GM12874 (cell line): ENCODE measurements around the gene TCF4.

Source experiments
- CTCF ChIP-seq: IDR thresholded peaks from 2 replicates; pipeline ENCODE4 v1.5.1; 2011; ENCODE audit warnings: low read depth, mild to moderate bottlenecking, control low read depth, low read length, moderate library complexity; ENCODE audit not compliant: insufficient read depth

Gene TCF4

GRCh38 chr18:55243255-55243654 lies 344.7 kb downstream of the TCF4 start:
- TF ChIP-seq CTCF = no peak

GRCh38 chr18:55240978-55241377 lies 347.0 kb downstream of the TCF4 start:
- TF ChIP-seq CTCF = no peak

GRCh38 chr18:55239740-55240139 lies 348.3 kb downstream of the TCF4 start:
- TF ChIP-seq CTCF = no peak

- no peak for TF ChIP-seq CTCF
Measured at GRCh38 chr18:55237660-55238059, 350.3 kb downstream of the TCF4 start.

GRCh38 chr18:55236150-55236931 lies 351.7 kb downstream of the TCF4 start:
- no peak for TF ChIP-seq CTCF

GRCh38 chr18:55235094-55235461 lies 352.9 kb downstream of the TCF4 start:
- no peak for TF ChIP-seq CTCF

- TF ChIP-seq CTCF = peak; percentile 84
Measured at GRCh38 chr18:55234366-55235093, 353.5 kb downstream of the TCF4 start.
